Measurements from ENCODE around the gene SNX17.
"Not testable (repeated sequence)": the region's sequence is repeated elsewhere in the genome, so short reads cannot be mapped to it uniquely, and the experiment has no call there.

The SNX17 gene

DNA sequence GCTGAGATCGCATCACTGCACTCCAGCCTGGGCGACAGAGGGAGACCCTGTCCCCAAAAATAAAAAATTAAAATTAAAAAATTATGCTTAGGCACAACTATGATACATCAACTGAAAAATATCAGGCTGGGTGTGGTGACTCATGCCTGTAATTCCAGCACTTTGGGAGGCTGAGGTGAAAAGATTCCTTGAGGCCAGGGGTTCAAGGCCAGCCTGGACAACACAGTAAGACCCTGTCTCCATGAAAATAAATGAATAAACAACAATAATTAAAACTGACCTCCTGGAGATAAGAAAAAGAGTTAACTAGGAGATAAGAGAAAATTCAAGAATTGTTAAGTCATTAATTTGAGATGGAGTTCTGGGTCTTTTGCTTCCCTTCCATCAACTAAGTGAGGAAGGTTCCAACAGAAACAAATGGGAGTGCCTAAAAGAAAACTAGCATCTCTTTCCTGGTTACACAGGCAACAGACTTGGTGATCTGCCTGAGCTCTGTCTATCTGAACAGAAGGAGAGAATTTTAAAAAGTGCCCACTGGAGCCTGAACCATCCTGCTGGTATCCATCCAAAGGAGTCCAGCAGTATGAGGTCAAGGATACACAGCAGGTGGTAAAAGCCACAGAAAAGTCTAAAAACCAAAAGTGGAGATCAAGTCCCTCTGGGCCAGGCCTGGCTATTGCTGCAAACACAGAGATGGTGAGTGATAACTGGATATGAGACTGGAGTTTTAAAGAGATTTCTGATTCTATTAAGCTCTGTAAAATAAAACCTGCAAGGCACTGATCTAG is 30.1 kb downstream of the SNX17 start:
- DNase-seq = no peak

DNA sequence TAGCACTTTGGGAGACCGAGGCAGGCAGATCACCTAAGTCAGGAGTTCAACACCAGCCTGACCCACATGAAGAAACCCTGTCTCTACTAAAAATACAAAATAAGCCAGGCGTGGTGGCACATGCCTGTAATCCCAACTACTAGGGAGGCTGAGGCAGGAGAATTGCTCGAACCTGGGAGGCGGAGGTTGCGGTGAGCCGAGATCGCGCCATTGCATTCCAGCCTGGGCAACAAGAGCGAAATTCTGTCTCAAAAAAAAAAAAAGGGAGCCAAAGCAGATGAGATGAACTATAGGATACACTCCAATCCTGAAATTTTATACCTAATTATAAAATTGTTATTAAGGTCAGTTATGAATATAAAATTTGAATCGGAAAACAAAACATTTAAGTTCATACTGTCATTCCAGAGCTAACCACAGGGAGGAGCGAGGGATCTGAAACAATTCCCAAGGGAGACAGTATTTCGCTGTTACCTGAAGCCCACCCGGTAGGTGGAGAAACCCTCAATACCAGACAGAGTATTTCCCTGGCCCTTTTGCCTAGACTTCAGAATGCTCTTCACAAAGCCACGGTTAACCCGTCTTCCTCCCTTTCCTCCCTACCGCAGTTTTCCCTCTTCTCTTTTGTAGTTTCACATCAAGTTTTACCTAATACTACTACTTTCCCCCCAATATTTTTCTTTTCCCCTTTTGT is 37.5 kb downstream of the SNX17 start:
- DNase-seq = no peak

GRCh38 chr2:27408601-27409320 is 38.3 kb downstream of the SNX17 start:
- peak; percentile 27 for DNase-seq

DNA sequence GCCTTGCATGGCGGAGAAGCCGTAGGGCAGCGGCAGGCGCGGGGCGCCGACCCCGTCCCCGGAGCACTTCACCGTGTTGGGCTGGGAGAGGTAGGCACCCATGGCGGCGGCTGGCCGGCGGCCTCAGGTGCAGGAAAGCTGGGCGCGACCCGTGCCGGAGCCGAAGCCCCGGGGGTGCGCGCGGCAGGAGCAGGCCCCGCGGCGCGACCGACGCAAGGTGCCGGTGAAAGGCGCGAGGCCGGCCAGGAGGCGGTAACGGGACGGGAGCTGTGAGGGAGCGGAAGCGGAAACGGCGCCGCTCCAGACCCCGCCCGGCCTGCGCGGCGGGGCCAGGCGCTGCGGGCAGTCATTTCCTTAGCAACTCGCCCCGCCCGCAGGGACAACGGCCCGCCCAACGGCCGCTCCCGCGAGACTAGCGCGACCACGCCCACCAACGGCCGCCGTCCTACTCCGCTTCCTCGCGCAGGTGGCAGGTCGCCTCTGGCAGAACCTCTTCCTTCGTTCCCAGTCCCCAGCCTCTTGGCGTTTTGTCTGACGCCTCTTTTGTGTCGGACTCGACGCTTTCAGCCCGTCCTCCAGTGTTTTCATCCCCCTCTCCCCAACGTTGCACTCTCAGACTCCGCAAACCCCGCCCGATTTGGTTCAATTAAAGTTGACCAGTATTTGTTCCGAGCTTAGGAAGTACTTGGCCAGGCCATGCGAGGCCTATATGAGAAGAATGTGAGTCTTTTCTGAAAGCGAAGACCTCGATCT is 39.1 kb downstream of the SNX17 start, which contains the start of gene PPM1G:
Gene PPM1G, minus strand, starts transcription at position 271 of the 753 bp plus-strand sequence. Its CDS starts 169 bp downstream, at position 102.
- peak; percentile 96 for DNase-seq

DNA sequence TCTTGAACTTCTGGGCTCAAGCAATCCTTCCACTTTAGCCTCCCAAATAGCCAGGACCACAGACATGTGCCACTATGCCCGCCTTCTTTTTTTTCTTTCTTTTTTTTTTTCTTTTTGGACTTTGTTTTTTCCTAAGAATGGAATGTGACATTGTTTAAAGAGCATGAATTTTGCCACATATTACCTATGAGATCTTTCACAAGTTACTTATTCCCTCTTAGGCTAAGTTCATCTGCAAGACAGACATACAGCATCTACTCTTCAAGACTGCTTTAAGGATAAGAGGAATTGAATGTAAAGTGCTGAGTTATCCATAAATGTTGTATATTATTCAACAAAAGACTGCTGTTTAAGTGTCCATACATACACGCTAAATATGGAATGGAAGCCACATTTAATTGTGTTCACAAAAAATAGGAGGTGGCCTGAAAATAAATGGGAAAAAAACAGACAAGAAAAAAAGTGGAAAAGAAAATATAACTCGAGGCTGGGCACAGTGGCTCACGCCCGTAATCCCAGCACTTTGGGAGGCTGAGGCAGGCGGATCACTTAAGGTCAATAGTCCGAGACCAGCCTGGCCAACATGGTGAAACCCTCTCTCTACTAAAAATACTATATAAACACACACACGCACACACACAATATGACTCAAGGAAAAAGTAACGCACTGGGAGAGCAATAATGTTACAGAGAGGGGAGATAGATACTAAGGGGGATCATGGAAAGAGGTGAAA is 42.2 kb downstream of the SNX17 start:
- no peak for DNase-seq

DNA sequence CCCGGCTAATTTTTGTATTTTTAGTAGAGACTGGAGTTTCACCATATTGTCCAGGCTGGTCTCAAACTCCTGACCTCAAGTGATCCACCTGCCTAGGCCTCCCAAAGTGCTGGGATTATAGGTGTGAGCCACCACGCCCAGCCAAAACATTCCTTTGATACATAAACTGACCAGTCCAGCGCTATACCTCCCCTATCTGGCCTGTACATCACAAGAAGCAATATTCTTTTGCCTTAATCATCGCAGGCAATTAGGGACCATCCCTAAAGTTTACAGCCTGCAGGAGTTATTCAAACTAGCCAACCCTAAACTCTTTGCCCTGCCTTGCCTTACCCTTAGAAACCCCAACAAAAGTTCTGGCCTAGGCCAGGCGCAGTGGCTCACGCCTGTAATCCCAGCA is 45.7 kb downstream of the SNX17 start:
- no peak for DNase-seq

- no peak for DNase-seq
Measured at GRCh38 chr2:27420996-27421395, 50.6 kb downstream of the SNX17 start.

DNA sequence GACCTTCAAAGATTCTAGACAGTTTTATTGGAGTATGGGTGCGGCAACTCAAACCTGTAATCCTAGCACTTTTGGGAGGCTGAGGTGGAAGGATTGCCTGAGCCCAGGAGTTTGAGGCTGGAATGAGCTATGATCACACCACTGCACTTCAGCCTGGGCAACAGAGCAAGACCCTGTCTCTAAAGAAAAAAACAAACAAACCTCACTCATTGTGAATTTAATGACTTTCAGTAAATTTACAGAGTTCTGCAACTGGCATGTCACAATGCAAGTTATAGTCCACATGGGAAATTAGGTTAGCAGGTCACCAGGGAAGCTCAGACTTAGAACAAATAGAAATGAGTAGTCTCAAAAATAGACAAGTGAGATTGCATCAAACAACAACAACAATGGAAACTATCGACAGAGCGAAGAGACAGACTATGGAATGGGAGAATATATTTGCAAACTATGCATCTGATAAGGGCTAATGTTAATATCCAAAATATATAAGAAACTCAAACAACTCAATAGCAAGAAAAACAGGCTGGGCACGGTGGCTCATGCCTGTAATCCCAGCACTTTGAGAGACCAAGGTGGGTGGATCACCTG is 51.3 kb downstream of the SNX17 start:
- DNase-seq = no peak

DNA sequence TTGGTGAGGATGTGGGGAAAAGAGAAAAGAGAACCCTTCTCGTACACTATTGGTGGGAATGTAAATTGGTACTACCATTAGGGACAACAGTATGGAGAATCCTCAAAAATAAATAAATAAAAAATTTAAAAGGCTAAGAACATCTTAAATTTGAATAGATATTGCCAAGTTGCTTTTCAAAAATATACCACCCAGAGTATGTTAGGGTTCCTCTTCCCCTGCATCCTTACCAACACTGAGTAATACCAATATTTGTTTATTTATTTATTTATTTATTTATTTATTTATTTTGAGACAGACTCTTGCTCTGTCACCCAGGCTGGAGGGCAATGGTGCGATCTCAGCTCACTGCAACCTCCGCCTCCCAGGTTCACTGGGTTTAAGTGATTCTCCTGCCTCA is 52.5 kb downstream of the SNX17 start:
- DNase-seq = no peak

DNA sequence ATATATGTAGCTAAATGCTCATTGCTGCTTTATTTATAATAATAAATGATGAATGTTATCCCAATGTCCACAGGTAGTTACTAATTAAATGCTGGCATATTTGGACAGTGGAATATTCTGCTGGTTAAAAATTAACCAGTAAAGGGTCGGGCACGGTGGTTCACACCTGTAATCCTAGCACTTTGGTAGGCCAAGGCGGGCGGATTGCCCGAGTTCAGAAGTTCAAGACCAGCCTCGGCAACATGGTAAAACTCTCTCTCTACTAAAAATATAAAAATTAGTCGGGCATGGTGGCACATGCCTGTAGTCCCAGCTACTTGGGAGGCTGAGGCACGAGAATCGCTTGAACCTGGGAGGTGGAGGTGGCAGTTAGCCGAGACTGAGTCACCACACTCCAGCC is 54.6 kb downstream of the SNX17 start:
- not testable (repeated sequence) for DNase-seq
